Tibial nerve (tissue), 3 donors: Measurements from ENCODE around the gene PITPNM3.

ENCODE experiments used
- CTCF ChIP-seq, 5 experiments: fragments of 200-600 bp in 3 of 5; fragments of 450-650 bp in 2 of 5; sonication (generic) in 3 of 5; IDR thresholded peaks; one replicate each; pipeline ENCODE4 v1.5.1; 2016 to 2019; ENCODE audit warnings: antibody characterized with exemption in 5 of 5, mild to moderate bottlenecking in 3 of 5, moderate library complexity in 2 of 5
- POLR2A ChIP-seq, 2 donors: fragments of 450-650 bp; IDR thresholded peaks; one replicate each; pipeline ENCODE4 v1.6.1; 2017; ENCODE audit warnings: antibody characterized with exemption in 2 of 2, mild to moderate bottlenecking in 2 of 2, moderate library complexity in 2 of 2

- TF ChIP-seq POLR2A (IDR thresholded peaks at IDR 0.05): no peak
- TF ChIP-seq CTCF (IDR thresholded peaks at IDR 0.05): no peak
Observed at GRCh38 chr17:6475411-6475810, 80.9 kb downstream of the PITPNM3 start.
